Stimulated activated CD4-positive, alpha-beta T cell treated with anti-CD3 and anti-CD28 coated beads, TNF-alpha, amount 100 ng/mL, for 4 hours (primary cell): ENCODE results near the gene TAF1.
"Not testable (repeated sequence)": the region's sequence is repeated elsewhere in the genome, so short reads cannot be mapped to it uniquely, and the experiment has no call there.

Experiments used
- DNase-seq, 3 experiments: peaks; one replicate each; pipeline ENCODE4 v3.0.0-alpha.2; 2020; ENCODE audit warnings: low read depth in 3 of 3

TAF1 gene

GRCh38 chrX:71496476-71496875 is 130.3 kb downstream of the TAF1 start:
- no peak for DNase-seq

GRCh38 chrX:71502080-71502479 is 135.9 kb downstream of the TAF1 start:
- not testable (repeated sequence) for DNase-seq

GRCh38 chrX:71504346-71504745 is 138.2 kb downstream of the TAF1 start:
- no peak for DNase-seq

- no peak for DNase-seq
Measured at GRCh38 chrX:71509289-71509688, 143.1 kb downstream of the TAF1 start.

- DNase-seq, result no peak
Measured at GRCh38 chrX:71510161-71510560, 144.0 kb downstream of the TAF1 start.

GRCh38 chrX:71513731-71514130 is 147.6 kb downstream of the TAF1 start:
- not testable (repeated sequence) for DNase-seq

GRCh38 chrX:71514367-71515037 is 148.3 kb downstream of the TAF1 start:
- no peak for DNase-seq

- no peak for DNase-seq
Measured at GRCh38 chrX:71515038-71515396, 148.9 kb downstream of the TAF1 start.
